NCI-H2171 treated with DMSO at 0.1 percent for 48 hours (cell line): ENCODE results near the gene LARP6.
"Not testable (repeated sequence)": the region's sequence is repeated elsewhere in the genome, so short reads cannot be mapped to it uniquely, and the experiment has no call there.

Experiments used
- DNase-seq: peaks from one replicate; lab custom pipeline; 2025; lab: John Stamatoyannopoulos, UW

The LARP6 gene

GRCh38 chr15:70853973-70854665, at the start of gene LARP6:
TSS of gene LARP6 (minus strand) at chr15:70854157. CDS start at chr15:70854088, 69 bp downstream.
- peak; percentile 42 for DNase-seq

DNA sequence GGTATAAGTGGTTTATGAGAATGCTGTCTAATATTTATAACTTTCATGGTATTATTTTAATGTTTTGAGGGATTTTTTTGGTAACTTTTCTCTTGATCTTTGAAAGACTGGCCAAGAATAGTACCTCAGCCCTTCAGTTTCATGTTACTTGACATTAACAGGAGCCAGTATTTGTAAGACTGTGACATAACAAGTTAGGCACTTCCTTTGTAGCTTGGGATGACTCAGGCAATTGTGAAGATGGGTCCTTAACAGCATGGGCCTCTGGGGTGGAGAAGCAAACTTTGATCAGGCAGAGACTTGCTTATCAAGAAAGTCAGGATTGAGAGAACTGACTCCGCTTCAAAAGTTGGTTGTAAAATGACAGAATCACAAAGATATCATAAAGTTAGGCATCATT, 48.1 kb upstream of the LARP6 start:
- no peak for DNase-seq

- peak; percentile 60 for DNase-seq
Observed at GRCh38 chr15:70892912-70893560, 39.1 kb upstream of the LARP6 start.

- peak; percentile 96 for DNase-seq
Observed at GRCh38 chr15:70892002-70892911, 38.3 kb upstream of the LARP6 start, which contains the start of the genes LRRC49 and THAP10. TSS of gene LRRC49 (plus strand) at chr15:70892826. CDS start at chr15:70892895, 69 bp downstream. TSS of gene THAP10 (minus strand) at chr15:70892433. CDS start at chr15:70892272, 161 bp downstream.

DNA sequence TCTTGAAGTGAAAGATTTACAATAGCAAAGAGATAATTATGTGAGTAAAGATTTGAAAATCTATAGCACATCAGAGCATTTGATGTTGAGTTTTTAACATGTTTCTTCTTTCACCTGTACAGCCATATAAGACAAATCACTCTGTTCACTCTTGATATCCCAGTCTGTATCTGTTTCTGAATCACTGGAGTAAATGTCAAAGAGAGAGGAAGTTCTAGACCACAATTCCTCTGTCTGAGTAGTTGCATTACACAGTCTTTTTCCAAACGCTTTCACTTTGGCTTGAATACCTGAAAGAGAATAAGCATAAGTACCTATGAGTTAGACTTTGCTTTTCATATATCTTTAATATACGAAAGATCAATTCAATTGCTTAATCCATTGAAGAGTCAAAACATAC, 28.4 kb upstream of the LARP6 start:
- no peak for DNase-seq

- no peak for DNase-seq
Observed at GRCh38 chr15:70880781-70881180, 26.8 kb upstream of the LARP6 start.

DNA sequence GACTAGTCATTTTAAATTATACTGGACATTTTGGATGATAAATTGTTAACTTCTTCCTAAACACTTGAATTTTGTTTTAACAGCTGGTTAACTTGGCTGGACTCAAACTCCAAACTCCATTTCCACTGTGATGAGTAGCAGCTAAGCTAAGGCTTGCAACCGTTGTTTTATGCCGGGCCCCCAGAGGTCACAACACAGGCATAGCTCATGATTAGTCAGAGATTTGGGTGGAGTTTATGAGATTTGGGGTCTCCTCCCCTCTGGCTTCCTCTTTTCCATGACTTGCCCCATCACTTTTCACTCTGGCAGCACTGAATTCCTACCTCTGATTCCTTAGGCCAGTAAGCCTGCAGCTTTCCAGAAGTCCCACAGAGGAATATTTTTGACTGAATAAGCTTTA, 25.4 kb upstream of the LARP6 start:
- no peak for DNase-seq

GRCh38 chr15:70876683-70877082, 22.7 kb upstream of the LARP6 start:
- no peak for DNase-seq

DNA sequence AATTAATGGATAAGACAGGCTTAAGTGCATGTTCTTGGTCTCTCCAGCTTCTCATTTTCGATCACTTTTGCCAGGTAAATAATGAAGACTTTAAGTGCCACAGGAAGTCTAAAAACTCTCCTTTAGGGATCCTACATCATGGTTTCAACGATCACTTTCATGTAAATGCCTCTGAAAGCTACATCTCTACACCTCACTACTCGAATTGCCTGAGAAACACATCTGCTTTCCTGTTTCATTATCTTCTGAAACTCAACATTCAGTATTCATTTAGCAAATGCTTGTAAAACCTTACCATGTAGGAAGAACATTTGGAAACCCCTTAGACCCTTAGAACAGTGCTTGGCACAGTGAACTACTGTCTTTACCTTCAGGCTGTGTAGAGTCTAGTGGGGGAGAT, 22.1 kb upstream of the LARP6 start:
- DNase-seq: no peak

- DNase-seq: no peak
Observed at GRCh38 chr15:70875001-70875782, 21.2 kb upstream of the LARP6 start.

- no peak for DNase-seq
Observed at GRCh38 chr15:70873232-70874054, 19.5 kb upstream of the LARP6 start.

- DNase-seq: not testable (repeated sequence)
Observed at GRCh38 chr15:70871490-70871889, 17.5 kb upstream of the LARP6 start.

DNA sequence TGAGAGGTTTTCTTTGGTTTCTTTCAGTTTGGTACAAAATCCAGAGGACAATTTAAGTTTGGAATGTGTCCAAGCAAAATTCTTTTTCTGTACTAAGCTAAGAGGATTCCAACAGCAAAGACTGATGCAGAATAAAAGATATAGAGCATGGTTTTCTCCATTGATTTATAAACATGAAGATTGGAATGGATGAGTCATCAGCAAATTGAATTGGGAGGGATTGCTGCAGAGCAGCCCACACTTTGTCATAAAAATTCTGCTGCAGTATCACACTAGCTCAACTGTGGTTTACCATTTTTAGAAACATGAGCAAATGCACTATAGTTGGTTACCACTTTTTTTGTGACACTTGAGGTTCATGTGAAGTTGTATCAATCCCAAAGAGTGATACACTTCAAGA, 16.1 kb upstream of the LARP6 start:
- DNase-seq: no peak

DNA sequence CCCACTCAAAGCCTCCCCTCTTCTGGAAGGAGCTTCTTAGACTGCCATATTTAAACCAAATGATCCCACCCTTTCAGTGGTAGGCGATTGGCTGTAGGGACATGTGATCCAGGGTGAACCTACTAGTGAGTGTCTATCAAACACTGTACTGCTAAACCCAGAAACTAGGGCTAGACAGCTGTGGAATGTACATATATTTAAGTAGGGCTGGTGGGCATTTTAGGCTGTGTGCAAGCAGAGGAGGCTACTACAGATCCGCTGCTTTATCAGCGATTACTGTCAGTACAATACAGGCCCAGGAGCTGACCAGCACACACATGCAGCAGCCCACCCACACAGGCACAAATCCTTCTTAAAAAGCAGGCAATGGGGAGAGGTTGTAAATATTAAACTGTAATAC, 15.4 kb upstream of the LARP6 start:
- no peak for DNase-seq

DNA sequence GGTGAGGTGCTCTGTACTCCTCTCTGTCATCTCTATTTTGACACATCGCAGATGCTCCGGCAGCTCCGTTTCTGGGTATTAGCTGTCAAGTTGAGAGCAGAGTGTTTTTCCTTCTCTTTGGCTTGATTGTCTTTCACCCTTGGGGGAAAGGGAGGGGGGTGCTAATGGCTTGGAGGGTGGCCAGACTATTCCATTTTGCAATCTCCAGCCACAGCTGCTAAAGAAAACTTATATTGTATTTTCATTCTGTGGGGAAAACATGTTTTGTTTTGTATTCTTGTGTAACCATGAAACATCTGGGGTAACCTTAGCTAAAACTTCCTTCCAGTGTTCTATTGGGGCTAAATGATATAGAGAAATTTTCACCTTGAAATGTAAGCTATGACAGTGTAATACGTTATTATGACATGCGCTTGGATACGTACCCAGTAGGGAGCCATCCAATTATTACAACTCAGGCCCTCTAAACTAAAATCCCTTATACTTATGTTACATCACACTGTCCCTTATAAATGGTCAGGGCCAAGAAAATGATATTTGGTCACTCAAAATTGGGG, 14.0 kb upstream of the LARP6 start:
- peak; percentile 45 for DNase-seq

DNA sequence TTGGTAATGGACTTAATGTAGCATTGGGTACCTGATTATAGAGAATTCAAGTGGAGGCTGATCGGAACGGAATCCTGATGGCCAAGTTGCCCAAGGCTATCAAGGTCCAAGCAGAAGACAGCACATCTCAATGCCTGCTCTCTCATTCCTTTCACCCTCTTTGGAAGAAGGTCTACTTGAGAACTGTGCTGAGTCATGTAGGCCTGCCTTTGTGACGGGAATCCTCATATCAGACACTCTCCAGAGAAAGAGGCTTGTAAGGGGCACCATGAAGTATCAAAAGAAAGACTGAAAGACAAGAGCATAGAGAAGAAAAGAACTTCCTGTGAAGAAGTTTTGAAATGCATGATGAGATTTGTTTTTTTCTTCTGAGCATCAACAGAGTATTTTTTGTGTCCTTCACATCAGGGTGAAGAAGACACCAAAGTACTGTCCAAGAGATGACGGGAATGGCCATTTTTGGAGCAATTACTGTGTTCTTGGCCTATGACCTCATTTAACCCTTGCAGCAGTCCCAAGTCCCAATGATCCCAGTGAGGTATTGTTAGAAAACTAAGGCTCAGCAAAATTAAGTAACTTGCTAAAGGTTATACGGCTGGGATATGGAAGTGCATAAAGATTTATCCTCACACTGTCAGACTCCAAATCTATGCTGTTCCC, 13.2 kb upstream of the LARP6 start:
- DNase-seq: no peak

GRCh38 chr15:70863450-70864218, 9.7 kb upstream of the LARP6 start:
- DNase-seq: no peak

DNA sequence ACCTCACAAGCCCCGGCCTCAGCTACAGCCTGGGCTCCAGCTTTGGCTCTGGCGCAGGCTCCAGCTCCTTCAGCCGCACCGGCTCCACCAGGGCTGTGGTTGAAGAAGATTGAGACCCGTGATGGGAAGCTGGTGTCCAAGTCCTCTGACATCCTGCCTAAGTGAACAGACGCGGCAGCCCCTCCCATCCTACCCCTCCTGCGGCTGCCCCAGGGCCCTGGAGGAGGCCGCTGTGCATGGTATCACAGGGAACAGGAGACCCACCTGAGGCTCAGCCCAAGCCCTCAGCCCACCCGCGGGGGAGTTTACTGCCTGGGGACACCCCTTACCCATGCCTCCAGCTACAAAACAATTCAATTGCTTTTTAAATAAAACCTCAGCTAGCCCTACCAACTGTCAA, 6.0 kb upstream of the LARP6 start:
- DNase-seq: no peak

- DNase-seq: no peak
Observed at GRCh38 chr15:70859322-70859908, 5.5 kb upstream of the LARP6 start.
